Chondrocyte (in vitro differentiated cells): Measurements from ENCODE around the gene LRCH1. TPM values are rescaled to one million over a fixed set of nuclear protein-coding genes. Genes with fewer than 3 reads are reported as not detected.

ENCODE experiments used
- total RNA-seq: library from RNA; stranded (reverse); gene quantifications from 3 replicates; pipeline ENCODE4 v1.2.1, GENCODE V29; 2021

Gene LRCH1
- total RNA-seq, 1 donor from 2014 or later, result 14.4 TPM

Other genes starting within 250 kb of the LRCH1 start
- 1.5 to 3.5 TPM (median 2.0 TPM) in 3 replicates for gene RUBCNL, start 165.9 kb upstream of the LRCH1 start, total RNA-seq
- gene ESD, start 244.0 kb downstream of the LRCH1 start, total RNA-seq, result 94.7 to 102 TPM (median 97.9 TPM) in 3 replicates